Progenitor cell of endocrine pancreas (in vitro differentiated cells): Measurements from ENCODE around the gene MAGI1. TPM values are rescaled to one million over a fixed set of nuclear protein-coding genes. Genes with fewer than 3 reads are reported as not detected.
A peak's percentile ranks its signal among the peaks of the same experiment; 100 is the strongest.

ENCODE experiments used
- DNase-seq: peaks from one replicate; pipeline ENCODE4 v3.0.0; 2021; ENCODE audit warnings: low spot score; ENCODE audit not compliant: unreplicated experiment
- H3K27ac Mint-ChIP-seq: 2 replicates; pipeline ENCODE4 v1.8.0; 2021; ENCODE audit warnings: mild to moderate bottlenecking, moderate library complexity, mixed read lengths
- H3K27me3 Mint-ChIP-seq: 2 replicates; pipeline ENCODE4 v1.8.0; 2021; ENCODE audit warnings: mixed read lengths
- H3K36me3 Mint-ChIP-seq: 2 replicates; pipeline ENCODE4 v1.8.0; 2022; ENCODE audit warnings: mixed read lengths; ENCODE audit not compliant: insufficient read depth
- H3K4me1 Mint-ChIP-seq: 2 replicates; pipeline ENCODE4 v1.8.0; 2021; ENCODE audit warnings: low read depth, mixed read lengths
- H3K4me3 Mint-ChIP-seq: 2 replicates; pipeline ENCODE4 v1.8.0; 2021; ENCODE audit warnings: low read depth, mild to moderate bottlenecking, moderate library complexity, mixed read lengths
- H3K9me3 Mint-ChIP-seq: 2 replicates; pipeline ENCODE4 v1.8.0; 2021; ENCODE audit warnings: low read depth, mixed read lengths
- CTCF ChIP-seq: fragments of 200-600 bp; sonication (generic); IDR thresholded peaks from one replicate; pipeline ENCODE4 v1.5.0; 2021; ENCODE audit warnings: antibody characterized with exemption, mild to moderate bottlenecking; ENCODE audit not compliant: unreplicated experiment
- total RNA-seq: library from RNA; stranded (reverse); gene quantifications from 2 replicates; pipeline ENCODE4 v1.2.1, GENCODE V29; 2021

Gene MAGI1
- total RNA-seq, 1 donor from 2014 or later = 142 TPM

DNA sequence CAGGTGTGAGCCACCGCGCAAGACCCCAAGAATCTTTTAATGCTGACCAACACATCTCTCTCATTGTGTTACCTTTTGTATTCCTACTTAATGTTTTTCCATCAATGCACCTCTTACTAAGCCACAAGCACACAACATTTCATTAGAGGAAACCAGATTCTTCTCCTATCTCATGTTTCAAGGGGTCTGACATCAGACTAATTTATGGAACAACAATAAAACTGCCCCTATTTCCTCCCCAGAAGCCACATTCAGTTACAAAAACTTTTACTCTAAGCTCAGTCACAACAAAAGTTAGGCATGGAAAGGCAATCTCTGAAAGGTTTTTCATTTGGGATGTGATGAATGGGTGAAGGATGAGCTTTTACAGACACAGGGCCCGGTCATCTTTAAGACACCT is 251.8 kb downstream of the MAGI1 start:
- H3K27me3 Mint-ChIP-seq = no peaks in the 10 kb centered on the region
- H3K4me1 Mint-ChIP-seq = peaks cover 23% of the 10 kb centered on the region
- H3K27ac Mint-ChIP-seq = peak overlapping the region; percentile 86
- no peak for TF ChIP-seq CTCF
- no peaks in the 10 kb centered on the region for H3K9me3 Mint-ChIP-seq
- no peak for DNase-seq
- H3K4me3 Mint-ChIP-seq = no peak overlapping the region
- peaks cover 2% of the 10 kb centered on the region for H3K36me3 Mint-ChIP-seq

- Mint-ChIP-seq H3K4me1 (peaks cover 24% of the 10 kb centered on the region), H3K36me3 (peaks cover 2% of the 10 kb centered on the region), H3K9me3 (no peaks in the 10 kb centered on the region), H3K27ac (peak overlapping the region; percentile 49), H3K4me3 (no peak overlapping the region), H3K27me3 (no peaks in the 10 kb centered on the region)
- TF ChIP-seq CTCF = peak; percentile 88
- DNase-seq = no peak
These were observed 253.6 kb downstream of the MAGI1 start for GRCh38 chr3:65785065-65785645.

- peaks cover 31% of the 10 kb centered on the region for H3K4me1 Mint-ChIP-seq
- H3K36me3 Mint-ChIP-seq = peaks cover 3% of the 10 kb centered on the region
- H3K4me3 Mint-ChIP-seq = no peak overlapping the region
- no peak for TF ChIP-seq CTCF
- no peaks in the 10 kb centered on the region for H3K27me3 Mint-ChIP-seq
- DNase-seq = no peak
- H3K27ac Mint-ChIP-seq = no peak overlapping the region
- no peaks in the 10 kb centered on the region for H3K9me3 Mint-ChIP-seq
These were observed 255.6 kb downstream of the MAGI1 start for GRCh38 chr3:65783117-65783516.

GRCh38 chr3:65781594-65781993 is 257.1 kb downstream of the MAGI1 start:
- no peak overlapping the region for H3K27ac Mint-ChIP-seq
- DNase-seq = no peak
- no peak for TF ChIP-seq CTCF
- no peaks in the 10 kb centered on the region for H3K27me3 Mint-ChIP-seq
- peaks cover 25% of the 10 kb centered on the region for H3K4me1 Mint-ChIP-seq
- no peaks in the 10 kb centered on the region for H3K9me3 Mint-ChIP-seq
- no peak overlapping the region for H3K4me3 Mint-ChIP-seq
- H3K36me3 Mint-ChIP-seq = peaks cover 1% of the 10 kb centered on the region

- no peaks in the 10 kb centered on the region for H3K9me3 Mint-ChIP-seq
- H3K27me3 Mint-ChIP-seq = no peaks in the 10 kb centered on the region
- no peak for TF ChIP-seq CTCF
- H3K4me3 Mint-ChIP-seq = no peak overlapping the region
- H3K4me1 Mint-ChIP-seq = peaks cover 25% of the 10 kb centered on the region
- H3K27ac Mint-ChIP-seq = peak overlapping the region; percentile 53
- peaks cover 1% of the 10 kb centered on the region for H3K36me3 Mint-ChIP-seq
- no peak for DNase-seq
These were observed 259.3 kb downstream of the MAGI1 start for GRCh38 chr3:65779390-65779789.
